NCI-H2029 (cell line): ENCODE measurements around the gene EPB41L5.
"Not testable (repeated sequence)": the region's sequence is repeated elsewhere in the genome, so short reads cannot be mapped to it uniquely, and the experiment has no call there.

Experiments used
- DNase-seq: peaks from one replicate; lab custom pipeline; 2025; lab: John Stamatoyannopoulos, UW

EPB41L5 gene

GRCh38 chr2:120100627-120101026 lies 87.8 kb downstream of the EPB41L5 start:
- no peak for DNase-seq

- no peak for DNase-seq
Measured at GRCh38 chr2:120103723-120104467, 91.0 kb downstream of the EPB41L5 start.

- DNase-seq: no peak
Measured at GRCh38 chr2:120104772-120105171, 91.9 kb downstream of the EPB41L5 start.

GRCh38 chr2:120105360-120105759 lies 92.5 kb downstream of the EPB41L5 start:
- no peak for DNase-seq

GRCh38 chr2:120108049-120108448 lies 95.2 kb downstream of the EPB41L5 start:
- DNase-seq: peak; percentile 82

- no peak for DNase-seq
Measured at GRCh38 chr2:120108749-120109148, 95.9 kb downstream of the EPB41L5 start.

- DNase-seq: peak; percentile 47
Measured at GRCh38 chr2:120109186-120110061, 96.5 kb downstream of the EPB41L5 start.

GRCh38 chr2:120110062-120110362 lies 97.1 kb downstream of the EPB41L5 start:
- no peak for DNase-seq

- no peak for DNase-seq
Measured at GRCh38 chr2:120110507-120110906, 97.6 kb downstream of the EPB41L5 start.

- DNase-seq: no peak
Measured at GRCh38 chr2:120111193-120111592, 98.3 kb downstream of the EPB41L5 start.

- DNase-seq: no peak
Measured at GRCh38 chr2:120118018-120118417, 105.1 kb downstream of the EPB41L5 start.

- DNase-seq: no peak
Measured at GRCh38 chr2:120118471-120118870, 105.6 kb downstream of the EPB41L5 start.

GRCh38 chr2:120121337-120121736 lies 108.5 kb downstream of the EPB41L5 start:
- DNase-seq: not testable (repeated sequence)

GRCh38 chr2:120123090-120123489 lies 110.2 kb downstream of the EPB41L5 start:
- DNase-seq: no peak

- DNase-seq: no peak
Measured at GRCh38 chr2:120125195-120125594, 112.3 kb downstream of the EPB41L5 start.

GRCh38 chr2:120128216-120128615 lies 115.3 kb downstream of the EPB41L5 start:
- no peak for DNase-seq

GRCh38 chr2:120132190-120132589 lies 119.3 kb downstream of the EPB41L5 start:
- DNase-seq: no peak

GRCh38 chr2:120132691-120133090 lies 119.8 kb downstream of the EPB41L5 start:
- DNase-seq: no peak

- DNase-seq: no peak
Measured at GRCh38 chr2:120133572-120134244, 120.8 kb downstream of the EPB41L5 start.

GRCh38 chr2:120134263-120134662 lies 121.4 kb downstream of the EPB41L5 start:
- no peak for DNase-seq

- DNase-seq: not testable (repeated sequence)
Measured at GRCh38 chr2:120135013-120135412, 122.1 kb downstream of the EPB41L5 start.

- DNase-seq: no peak
Measured at GRCh38 chr2:120140866-120141265, 128.0 kb downstream of the EPB41L5 start.
